Measurements from ENCODE around the gene RAPH1.
"Not testable (repeated sequence)": the region's sequence is repeated elsewhere in the genome, so short reads cannot be mapped to it uniquely, and the experiment has no call there.

RAPH1 gene

GRCh38 chr2:203432811-203433210 lies 102.3 kb downstream of the RAPH1 start:
- no peak for DNase-seq (ENCODE audit: low read depth)

DNA sequence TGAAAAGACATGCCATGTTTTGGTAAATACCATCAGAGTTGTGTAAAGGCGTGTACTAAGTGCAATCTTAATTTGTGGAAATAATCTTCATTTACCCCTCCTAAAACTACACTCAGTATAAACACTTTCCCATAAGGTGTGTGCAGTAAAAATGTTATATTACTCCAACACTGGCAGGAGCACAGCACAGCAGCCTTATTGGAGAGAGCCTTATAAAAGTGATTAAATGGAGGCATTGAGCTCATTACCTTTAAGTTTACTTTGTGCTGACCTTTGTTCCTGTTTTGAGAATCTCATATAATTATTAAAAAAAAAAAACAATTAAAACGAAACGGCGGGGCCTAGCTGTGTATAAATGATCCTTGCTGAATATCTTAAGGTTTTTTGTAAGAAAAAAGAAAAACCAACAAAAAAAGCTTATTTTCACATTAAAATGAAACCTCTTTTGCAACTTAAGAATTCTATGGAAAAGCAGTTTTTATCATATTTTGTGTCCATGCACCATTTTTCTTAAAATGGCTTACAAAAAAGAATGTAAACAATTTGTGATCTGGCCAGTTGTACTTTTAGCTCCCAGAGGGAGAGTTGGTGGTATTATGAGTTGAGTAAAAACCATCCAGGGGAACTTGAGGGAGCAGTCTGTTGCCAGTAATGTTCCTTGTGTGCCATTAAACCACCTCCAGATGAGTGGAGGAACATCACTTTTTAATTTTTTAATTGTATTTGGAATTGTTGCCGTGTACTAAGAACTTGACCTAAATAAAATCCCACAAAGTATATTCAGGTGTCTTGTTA lies 103.5 kb downstream of the RAPH1 start:
- no peak for DNase-seq (ENCODE audit: low read depth)

- DNase-seq (ENCODE audit: low read depth): not testable (repeated sequence)
Observed at GRCh38 chr2:203429643-203430042, 105.5 kb downstream of the RAPH1 start.

DNA sequence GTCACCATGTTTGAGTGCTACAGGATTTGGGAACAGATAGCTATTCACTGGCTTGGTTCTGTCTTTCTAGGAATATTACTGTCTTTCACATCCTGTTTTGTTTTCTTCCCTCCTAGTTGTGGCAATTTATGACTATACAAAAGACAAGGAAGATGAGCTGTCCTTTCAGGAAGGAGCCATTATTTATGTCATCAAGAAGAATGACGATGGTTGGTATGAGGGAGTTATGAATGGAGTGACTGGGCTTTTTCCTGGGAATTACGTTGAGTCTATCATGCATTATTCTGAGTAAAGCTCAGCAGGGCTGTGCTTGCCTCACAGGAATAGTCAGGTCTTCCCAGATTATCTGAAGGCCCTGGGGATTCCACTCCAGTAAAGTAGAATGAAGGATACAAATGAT lies 108.0 kb downstream of the RAPH1 start:
- no peak for DNase-seq (ENCODE audit: low read depth)

DNA sequence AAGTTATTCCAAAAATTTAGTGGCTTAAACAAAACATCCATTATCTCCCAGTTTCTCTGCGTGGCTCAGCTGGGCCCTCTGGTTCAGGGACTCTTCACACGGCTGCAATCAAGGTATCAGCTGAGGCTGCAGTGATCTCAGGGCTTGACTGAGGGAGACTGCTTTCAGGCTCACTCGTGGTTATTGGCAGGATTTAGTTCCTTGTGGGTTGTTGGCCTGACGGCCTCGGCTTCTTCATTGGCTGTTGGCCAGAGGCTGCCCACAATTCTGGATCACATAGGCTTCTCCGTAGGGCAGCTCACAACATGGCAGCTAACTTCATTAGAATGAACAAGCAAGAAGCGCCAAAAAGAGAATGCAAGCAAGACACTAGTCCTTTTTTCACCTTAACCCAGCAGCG lies 116.8 kb downstream of the RAPH1 start:
- no peak for DNase-seq (ENCODE audit: low read depth)

DNA sequence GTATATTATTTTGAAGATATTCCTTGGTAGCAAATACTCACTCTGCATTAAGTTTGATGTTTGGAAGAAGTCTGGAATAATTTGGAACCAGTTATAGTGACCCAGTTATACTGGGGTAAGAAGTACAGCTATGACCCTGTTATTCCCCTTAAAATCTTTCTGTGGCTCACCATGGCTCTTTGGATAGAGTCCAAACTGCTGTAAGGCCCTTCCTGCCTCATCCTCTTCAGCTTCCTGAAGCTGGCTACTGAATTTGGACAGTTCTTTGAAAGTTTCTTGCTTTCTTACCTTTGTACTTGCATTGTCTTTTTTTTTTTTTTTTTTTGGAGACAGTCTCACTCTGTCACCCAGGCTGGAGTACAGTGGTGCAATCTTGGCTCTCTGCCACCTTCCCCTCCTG lies 121.3 kb downstream of the RAPH1 start:
- no peak for DNase-seq (ENCODE audit: low read depth)

DNA sequence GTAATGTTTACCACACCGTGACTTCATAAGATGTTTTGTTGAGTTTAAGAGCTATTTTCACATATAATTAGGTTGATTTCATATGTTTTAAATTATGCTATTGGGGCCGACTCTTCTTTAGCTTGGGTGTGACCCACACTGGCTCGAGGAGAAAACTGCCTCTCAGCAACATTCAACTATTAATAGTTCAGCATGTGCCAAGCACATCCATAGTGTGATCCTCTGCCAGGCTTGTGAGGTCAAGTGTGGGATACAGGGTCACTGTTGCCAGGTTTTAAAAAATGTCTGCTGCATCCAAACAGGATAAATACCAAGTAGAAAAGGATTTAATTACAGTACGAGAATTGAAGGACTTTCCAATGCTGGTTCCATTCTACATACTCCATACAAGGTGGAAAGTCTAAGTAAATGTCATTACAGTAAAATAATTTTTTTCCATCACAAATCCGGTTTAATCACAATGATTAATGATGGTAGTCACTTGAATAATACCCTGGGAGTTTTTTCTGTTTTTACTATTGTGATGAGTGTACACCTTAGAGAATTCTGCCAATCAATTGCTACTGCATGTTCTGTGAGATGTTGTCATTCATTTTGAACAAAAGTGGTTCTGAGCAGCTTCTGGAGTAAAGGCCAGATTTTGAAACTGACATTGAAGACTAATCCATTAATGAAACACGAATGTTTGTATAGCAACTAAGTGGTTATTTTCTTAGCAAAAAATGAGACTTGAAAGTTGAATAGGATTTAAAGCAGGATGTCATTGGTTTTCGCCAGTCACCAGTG lies 122.4 kb downstream of the RAPH1 start:
- DNase-seq (ENCODE audit: low read depth): no peak

- no peak for DNase-seq (ENCODE audit: low read depth)
Observed at GRCh38 chr2:203407496-203407895, 127.6 kb downstream of the RAPH1 start.

GRCh38 chr2:203404996-203405395 lies 130.1 kb downstream of the RAPH1 start:
- DNase-seq (ENCODE audit: low read depth): no peak

DNA sequence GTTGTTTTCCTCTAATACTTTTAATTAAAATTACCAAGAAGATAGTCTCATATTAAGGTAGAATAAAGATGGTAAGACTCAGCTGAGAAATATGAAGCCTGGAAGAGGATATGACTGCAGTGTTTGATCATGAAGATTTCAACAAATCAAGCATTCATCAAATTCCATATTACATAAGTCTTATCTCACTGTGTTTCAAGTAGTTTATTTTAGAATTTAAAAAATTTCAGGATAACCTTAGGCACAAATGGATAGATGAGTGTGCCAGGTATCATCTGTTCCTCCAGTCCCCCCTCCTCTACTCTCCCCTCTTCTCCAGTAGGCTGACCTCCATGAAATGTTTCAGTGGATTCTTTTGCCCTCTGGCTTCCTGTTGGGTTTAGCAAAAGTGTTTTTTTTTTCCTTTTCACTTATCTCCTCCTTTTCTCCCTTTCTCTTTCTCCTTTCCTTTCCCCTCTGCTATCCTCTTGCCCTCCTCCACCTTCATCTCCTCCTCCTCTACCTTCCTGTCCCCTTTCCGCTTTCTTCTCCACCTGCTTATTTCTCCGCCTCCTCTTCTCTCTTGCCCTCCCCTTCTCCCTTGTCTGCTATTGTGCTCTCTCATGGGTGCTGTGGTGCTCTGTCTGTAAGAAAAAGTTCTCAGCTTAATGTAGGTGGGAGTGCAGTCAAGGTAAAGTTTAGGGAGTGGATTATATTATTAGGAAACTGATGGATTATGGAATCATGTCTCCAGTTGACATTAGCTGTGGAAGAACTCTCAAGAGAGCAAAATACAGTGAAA lies 134.1 kb downstream of the RAPH1 start:
- no peak for DNase-seq (ENCODE audit: low read depth)

DNA sequence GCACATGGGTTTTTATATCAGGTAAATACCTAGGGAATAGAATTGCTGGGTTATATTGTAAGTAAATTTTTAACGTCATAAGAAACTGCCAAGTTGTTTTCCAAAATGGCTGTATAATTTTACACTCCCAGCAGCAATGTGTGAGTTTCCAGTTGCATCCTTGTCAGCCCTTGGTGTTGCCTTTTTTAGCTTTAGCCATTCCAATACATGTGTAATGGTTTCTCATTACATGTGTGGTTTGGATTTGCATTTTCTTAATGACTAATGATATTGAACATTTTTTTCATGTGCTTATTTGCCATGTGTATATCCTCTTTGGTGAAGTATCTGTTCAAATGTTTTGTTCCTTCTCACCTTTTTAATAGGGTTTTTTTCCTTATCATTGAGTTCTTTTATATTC lies 136.1 kb downstream of the RAPH1 start:
- no peak for DNase-seq (ENCODE audit: low read depth)

DNA sequence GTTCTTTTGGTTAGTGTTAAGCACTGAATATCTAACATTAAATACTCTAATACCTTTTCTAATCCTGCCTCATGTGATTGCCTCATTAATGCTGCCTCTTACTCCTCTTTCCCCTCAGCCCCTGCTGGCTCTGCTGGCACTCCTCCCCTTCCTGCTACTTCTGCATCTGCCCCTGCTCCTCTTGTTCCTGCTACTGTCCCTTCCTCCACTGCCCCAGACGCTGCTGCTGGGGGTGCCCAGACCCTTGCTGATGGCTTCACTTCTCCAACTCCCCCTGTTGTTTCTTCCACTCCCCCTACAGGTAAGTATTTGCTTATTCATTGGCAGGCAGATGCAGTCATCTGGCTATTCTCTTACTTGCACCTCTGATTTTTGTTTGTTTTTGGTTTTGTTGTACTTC lies 138.4 kb downstream of the RAPH1 start:
- no peak for DNase-seq (ENCODE audit: low read depth)

- DNase-seq (ENCODE audit: low read depth): no peak
Observed at GRCh38 chr2:203395858-203396257, 139.2 kb downstream of the RAPH1 start.

- DNase-seq (ENCODE audit: low read depth): no peak
Observed at GRCh38 chr2:203394519-203395227, 140.4 kb downstream of the RAPH1 start.

DNA sequence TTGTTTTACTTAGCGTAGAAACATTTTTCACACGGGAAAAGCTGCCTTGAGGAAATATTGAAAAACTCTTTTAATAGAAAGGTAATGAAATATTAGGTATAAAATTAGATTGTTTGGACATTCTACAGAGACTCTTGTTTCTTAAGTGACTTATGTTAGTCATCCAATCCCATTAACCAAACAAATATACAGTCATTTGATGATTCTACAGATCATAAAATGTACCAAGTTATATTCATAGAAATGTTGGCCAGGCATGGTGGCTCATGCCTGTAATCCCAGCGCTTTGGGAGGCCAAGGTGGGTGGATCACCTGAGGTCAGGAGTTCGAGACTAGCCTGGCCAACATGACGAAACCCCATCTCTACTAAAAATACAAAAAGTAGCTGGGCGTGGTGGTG lies 146.9 kb downstream of the RAPH1 start:
- not testable (repeated sequence) for DNase-seq (ENCODE audit: low read depth)

- DNase-seq (ENCODE audit: low read depth): no peak
Observed at GRCh38 chr2:203383038-203383437, 152.1 kb downstream of the RAPH1 start.

GRCh38 chr2:203379156-203379555 lies 155.9 kb downstream of the RAPH1 start:
- no peak for DNase-seq (ENCODE audit: low read depth)

GRCh38 chr2:203376173-203376572 lies 158.9 kb downstream of the RAPH1 start:
- no peak for DNase-seq (ENCODE audit: low read depth)

DNA sequence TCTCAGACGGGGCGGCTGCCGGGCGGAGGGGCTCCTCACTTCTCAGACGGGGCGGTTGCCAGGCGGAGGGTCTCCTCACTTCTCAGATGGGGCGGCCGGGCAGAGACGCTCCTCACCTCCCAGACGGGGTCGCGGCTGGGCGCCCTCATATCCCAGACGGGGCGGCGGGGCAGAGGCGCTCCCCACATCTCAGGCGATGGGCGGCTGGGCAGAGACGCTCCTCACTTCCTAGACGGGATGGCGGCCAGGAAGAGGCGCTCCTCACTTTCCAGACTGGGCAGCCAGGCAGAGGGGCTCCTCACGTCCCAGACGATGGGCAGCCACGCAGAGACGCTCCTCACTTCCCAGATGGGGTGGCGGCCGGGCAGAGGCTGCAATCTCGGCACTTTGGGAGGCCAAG lies 162.4 kb downstream of the RAPH1 start:
- not testable (repeated sequence) for DNase-seq (ENCODE audit: low read depth)

DNA sequence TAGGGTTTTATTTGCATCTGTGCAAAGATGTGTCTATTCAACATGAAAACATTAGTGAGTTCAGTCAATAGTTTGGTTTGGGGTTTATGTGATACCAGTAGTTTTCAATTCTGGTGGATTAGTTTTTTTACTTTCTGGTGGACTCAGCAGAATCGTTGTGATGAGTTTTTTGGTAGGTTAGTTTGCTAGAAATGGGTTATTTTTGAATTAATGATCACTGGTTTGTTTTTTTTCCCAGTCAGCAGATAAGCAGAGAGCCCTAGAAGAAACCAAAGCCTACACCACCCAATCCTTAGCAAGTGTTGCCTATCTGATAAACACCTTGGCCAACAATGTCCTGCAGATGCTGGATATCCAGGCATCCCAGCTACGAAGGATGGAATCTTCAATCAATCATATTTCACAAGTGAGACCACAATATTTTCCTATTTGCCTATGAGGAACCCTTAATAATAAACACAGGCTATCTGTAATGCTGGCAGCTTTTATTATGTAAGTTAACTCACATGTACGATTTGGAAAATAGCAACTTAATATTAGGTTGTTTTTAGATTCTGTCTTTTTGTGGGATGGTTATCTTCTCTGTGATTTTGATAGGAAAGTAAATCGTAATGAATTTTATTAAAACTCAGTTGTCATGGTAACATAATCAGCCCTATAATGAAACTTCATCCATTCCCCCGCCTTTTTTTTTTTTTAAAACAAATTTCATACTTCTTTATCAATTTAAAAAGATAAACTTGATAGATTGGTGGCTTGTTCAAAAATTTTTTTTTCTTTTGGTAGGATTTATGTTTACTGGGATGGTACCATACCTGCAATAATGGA lies 168.2 kb downstream of the RAPH1 start:
- no peak for DNase-seq (ENCODE audit: low read depth)

GRCh38 chr2:203361922-203362321 lies 173.2 kb downstream of the RAPH1 start:
- DNase-seq (ENCODE audit: low read depth): no peak
